G401 (cell line): Measurements from ENCODE around the gene SLC25A10. TPM values are rescaled to one million over a fixed set of nuclear protein-coding genes. Genes with fewer than 3 reads are reported as not detected.

Experiments
- DNase-seq: peaks from one replicate; pipeline ENCODE4 v3.0.0-alpha.2; 2015; ENCODE audit warnings: low spot score
- in situ Hi-C: cut with HindIII; loops from 2 replicates; pipeline ENCODE4 v1.10.0; 2016; ENCODE audit warnings: low sequenced_read_pairs, mixed read lengths
- total RNA-seq: library from RNA; depleted of rRNA; stranded (reverse); fragments of >200 nt; shearing (Covaris generic); gene quantifications from 2 replicates; pipeline ENCODE4 v1.2.3, GENCODE V29; 2014

Gene SLC25A10
- total RNA-seq, 1 experiment from 2014 or later: 73.9 TPM

DNA sequence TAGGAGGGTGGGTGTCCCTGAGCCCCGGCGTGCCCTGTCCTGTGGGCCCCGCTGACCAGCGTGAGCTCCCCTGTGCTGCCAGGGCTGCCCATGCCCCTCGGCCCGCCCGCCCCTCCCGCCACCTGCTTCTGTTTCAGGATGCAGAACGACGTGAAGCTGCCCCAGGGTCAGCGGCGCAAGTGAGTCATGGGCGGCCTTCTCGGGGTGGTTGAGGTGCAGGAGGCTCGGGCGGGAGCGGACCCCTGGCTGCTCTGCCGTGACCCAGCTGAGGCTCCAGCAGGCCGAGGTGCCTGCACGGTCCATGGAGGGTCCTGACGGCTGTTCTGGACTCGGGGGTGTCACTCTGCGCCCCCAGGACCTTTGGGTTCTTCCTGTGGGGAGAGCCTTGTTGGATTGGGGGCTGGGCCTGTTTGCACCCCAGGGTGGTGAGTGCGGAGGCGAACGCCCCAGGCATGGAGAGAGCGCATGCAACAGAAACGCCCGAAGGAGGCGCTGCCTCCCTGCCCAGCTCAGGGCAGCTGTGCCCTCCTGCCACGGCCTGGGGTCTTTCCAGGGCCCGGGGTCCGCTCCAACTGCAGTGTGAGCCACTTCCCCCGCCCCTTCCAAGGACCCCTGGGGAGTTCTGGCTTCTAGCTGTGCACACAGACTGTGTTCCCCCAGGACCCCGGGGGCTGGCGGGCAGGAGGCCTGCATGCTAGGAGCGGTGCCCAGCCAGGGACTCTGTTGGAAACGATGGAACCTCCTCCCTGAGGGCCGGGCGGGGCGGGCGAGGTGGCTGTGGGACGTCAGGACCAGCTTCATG lies 4.0 kb downstream of the SLC25A10 start:
- in situ Hi-C loops: no loop called here
- DNase-seq: no peak

DNA sequence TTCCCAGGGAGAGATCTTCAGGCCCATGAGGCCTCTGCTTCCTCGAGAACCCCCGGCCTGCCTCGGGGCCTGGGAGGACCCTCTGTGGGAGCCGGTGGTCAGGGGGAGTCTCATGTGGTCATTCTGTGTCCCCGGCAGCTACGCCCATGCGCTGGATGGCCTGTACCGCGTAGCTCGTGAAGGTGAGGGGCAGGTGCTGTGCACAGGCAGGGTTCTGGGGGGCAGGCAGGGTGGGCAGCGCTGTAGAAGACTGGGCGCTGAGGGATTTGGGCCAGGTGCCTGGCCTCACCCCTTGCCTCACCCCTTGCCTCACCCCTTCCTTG lies 4.6 kb downstream of the SLC25A10 start:
- in situ Hi-C loops: no loop called here
- no peak for DNase-seq

DNA sequence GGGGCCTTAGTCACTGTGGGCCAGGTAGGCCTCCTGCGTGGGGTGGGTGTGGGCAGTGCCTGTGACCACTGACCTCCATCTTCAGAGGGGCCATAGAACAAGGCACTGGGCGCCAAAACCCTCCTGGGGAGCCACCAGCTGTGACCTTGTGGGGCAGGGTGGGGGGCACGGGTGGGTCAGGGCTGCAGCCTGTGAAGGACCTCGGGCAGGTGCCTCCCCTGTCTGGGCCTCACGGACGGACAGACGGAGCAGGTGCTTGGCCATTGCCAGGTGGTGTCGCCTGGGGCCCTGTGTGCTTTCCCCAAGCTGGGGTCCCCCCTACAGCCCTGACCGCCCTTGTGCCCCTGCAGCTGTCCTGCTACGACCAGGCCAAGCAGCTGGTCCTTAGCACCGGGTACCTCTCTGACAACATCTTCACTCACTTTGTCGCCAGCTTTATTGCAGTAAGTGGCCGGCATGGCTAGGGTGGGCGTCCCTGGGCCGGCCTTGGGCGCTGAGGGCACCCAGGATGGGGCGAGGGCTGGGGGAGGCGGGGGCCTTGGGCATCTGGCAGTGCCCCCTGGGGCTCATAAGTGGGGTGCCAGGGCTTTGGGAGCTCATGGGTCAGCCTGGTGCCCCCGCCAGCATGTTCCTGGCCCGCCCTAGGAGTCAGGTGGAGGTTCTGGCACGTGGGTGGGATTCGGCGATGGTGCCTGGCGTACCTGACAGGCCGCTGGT lies 5.1 kb downstream of the SLC25A10 start:
- in situ Hi-C loops: no loop called here
- no peak for DNase-seq

DNA sequence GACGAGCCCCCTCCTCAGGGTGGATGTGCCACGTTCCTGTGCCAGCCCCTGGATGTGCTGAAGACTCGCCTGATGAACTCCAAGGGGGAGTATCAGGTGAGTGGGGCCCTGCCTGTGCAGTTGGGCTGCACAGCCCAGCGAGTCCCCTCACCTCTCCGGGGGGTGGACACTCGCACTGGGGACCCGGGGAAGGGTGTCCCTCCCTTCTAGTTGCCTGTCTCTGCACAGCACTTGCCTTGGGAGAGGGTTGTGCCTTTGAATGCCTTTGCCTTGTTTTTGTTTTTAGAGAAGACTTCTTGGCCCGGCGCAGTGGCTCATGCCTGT lies 5.6 kb downstream of the SLC25A10 start:
- in situ Hi-C loops: no loop called here
- DNase-seq: no peak

DNA sequence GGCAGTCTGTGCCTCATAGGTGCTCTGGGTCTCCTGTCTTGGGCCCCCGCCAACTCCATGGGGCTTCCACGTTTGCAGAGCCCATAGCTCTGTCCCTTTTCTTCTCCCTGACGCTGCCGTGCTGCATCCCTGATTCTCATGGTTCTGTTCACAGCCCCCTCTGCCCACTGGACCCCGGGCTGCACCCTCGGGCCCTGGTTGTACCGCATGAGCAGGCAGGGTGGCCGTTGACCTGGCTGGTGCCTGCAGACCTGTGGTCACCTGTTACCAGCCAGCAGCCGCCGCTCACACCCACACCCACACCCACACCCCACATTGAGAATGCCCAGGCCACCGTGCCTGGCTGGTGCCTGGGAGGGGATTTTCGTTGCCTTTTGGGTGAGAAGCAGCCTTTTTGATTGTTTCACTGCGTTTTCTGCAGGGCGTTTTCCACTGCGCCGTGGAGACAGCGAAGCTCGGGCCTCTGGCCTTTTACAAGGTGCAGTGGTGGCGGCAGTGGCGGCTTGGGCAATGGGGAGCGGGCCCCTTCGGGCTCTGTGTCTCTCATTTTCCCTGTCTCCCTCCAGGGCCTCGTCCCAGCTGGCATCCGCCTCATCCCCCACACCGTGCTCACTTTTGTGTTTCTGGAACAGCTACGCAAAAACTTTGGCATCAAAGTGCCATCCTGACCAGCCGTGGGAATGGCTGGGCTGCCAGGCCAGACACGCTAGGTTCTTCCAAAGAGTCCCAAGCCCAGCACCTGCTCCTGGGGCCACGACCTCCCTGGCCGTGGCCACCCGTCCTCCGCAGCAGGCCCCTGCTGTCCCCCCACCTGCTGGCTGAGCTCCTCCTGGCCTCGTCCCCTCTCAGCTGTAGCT lies 7.6 kb downstream of the SLC25A10 start:
- in situ Hi-C loops: no loop called here
- DNase-seq: no peak

DNA sequence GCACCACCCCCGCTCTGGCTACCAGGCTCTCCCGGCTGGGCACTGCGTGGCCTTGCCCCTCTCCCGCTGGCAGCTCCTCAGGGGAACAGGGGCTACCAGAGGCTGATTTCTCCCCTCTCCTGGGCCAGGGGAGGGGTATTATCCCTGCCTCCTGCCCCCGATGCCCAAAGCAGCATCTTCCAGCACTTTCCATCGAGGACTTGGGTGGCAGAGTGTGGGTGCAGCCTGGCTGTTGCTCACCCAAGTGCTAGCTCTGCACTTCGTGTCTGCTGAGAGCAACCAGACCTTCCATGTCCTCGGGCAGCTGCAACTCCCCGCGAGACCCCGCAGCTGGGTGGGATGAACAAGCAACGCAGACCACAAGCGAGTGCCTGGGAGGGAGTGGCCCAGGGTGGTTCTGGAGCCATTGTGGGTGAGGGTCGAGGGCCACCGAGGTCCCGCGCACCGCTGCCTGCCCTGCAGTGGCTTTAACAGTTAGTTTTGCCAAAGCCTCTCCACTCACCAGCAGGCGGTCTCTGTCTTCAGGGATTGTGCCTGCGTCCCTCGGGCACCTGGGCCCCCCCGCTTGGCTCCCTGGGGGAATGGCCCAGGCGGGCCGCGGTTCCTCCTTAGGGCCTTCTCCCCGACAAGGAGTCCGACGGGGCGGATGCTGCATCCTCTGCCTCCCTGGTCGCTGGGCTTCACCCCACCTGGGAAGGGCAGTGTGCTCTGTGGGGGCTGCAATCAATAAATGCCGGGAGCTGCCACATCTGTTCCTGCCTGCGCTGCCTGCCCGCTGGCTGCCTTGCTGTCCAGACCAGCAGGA lies 8.4 kb downstream of the SLC25A10 start:
- DNase-seq: no peak

DNA sequence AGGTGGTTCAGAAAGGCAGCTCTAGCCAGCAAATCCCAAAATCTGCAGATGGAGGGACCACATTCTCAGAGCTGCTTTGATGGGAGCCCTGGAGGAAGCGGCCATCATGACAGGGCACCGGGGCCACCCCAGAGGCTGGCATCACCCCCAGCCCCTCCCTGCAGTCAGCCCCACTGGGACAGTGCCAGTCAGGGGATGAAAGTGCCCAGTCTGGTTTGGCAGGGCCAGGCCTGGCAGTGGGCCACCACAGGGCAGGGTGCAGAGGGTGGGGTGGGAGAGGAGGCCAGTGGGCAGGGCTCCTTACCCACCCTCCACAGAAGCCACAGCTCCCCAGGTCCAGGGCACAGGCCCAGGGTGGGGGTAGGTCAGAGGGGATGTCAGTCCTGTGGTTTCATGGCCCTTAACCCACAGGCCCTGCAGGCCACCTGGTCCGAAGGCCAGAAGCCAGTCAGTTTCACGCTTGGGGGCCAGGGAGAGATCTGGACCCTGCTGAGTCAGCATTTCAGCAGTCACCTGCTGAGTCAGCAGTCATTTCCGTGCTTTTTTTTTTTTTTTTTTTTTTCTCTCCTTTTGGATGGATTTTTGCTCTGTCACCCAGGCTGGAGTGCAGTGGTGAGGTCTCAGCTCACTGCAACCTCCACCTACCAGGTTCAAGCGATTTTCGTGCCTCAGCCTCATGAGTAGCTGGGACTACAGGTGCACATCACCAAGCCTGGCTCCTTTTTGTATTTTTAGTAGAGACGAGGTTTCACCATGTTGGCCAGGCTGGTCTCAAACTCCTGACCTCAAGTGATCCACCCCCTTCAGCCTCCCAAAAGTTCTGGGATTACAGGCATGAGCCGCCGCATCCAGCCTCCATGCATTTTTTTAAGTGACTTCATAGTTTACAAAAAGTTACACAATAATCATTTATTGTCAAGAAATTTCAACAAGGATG lies 10.4 kb downstream of the SLC25A10 start:
- DNase-seq: no peak
- in situ Hi-C loops: no loop called here

More for the DNA sequence above, 8.4 kb downstream of the SLC25A10 start:
- in situ Hi-C loops: no loop called here

DNA sequence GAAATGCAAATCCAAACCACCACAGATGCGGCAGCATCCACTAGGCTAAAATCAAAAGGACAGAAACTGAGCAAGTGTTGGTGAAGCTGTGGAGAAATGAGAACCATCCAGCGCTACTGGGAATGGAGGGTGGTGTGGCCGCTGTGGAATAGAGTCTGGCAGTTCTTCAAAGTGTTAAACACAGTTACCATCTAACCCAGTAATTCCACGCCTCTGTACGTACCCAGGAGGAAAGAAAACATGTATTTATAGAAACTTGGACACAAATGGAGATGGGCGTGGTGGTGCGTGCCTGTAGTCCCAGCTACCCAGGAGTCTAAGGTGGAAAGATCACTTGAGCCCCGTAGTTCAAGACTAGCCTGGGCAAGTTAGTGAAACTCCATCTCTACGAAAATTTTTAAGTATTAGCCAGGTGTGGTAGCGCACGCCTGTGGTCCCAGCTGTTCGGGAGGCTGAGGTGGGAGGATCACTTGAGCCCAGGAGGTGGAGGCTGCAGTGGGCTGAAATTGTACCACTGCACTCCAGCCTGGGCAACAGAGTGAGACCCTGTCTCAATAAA lies 11.6 kb downstream of the SLC25A10 start:
- DNase-seq: no peak
- in situ Hi-C loops: no loop called here

DNA sequence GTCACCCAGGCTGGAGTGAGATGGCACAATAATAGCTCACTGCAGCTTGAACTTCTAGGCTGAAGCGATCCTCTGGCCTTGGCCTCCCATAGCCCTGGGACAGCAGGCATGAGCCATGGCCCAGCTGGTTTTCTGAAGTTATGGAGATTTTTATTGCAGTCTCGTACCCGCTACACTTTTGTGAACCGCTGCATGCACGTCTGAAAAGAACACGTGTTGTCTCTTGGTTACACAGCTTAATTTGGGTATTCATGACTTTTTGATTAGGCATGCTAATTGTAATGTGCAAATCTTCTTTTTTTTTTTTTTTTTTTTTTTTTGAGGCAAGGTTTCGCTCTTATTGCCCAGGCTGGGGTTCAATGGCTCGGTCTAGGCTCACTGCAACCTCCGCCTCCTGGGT lies 13.4 kb downstream of the SLC25A10 start:
- in situ Hi-C loops: no loop called here

DNA sequence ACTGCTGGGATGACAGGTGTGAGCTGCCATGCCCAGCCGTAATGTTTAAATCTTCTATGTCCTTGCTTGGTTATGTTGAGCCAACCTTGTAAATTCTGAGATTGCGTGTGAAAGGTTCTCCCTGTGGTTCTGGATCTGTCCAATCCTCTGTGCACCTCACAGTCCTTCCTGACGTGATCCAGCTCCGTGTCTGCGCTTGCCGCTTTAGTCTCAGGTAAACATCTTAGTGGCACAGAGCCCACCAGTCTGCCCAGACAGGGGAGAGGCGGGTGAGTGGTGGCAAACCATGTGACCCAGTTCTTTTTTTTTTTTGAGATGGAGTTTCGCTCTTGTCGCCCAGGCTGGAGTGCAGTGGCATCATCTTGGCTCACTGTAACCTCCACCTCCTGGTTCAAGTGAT lies 13.9 kb downstream of the SLC25A10 start:
- DNase-seq: no peak
- in situ Hi-C loops: no loop called here

More for the DNA sequence above, 13.4 kb downstream of the SLC25A10 start:
- no peak for DNase-seq

DNA sequence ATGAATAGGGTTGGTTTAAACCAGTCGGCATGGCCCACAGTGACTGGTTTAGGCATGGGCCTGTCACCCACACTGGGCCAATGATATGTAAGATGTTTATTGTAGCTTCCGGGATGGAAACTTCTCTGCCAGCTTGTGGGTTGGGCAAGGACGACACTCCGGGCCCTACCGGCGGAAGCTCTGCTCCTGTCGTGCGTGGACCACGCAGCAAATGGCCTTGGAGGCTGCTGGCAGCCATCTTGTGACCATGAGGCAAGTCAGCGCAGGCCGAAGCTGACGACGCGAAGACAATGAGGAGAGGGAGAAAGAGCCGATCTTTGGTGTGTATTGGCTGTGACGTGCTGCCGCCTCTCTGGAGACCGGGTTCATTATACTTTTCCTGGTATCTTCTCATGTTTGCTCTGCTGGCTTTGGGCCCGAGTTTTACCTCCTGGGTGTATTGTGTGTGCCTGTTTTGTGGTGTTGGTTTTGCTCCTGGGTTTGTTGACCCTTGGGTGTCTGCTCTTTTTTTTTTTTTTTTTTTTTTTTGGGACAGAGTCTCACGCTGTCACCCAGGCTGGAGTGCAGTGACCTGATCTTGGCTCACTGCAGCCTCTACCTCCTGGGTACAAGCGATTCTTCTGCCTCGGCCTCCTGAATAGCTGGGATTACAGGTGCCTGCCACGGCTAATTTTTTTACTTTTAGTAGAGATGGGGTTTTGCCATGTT lies 15.4 kb downstream of the SLC25A10 start:
- in situ Hi-C loops: no loop called here
- no peak for DNase-seq

DNA sequence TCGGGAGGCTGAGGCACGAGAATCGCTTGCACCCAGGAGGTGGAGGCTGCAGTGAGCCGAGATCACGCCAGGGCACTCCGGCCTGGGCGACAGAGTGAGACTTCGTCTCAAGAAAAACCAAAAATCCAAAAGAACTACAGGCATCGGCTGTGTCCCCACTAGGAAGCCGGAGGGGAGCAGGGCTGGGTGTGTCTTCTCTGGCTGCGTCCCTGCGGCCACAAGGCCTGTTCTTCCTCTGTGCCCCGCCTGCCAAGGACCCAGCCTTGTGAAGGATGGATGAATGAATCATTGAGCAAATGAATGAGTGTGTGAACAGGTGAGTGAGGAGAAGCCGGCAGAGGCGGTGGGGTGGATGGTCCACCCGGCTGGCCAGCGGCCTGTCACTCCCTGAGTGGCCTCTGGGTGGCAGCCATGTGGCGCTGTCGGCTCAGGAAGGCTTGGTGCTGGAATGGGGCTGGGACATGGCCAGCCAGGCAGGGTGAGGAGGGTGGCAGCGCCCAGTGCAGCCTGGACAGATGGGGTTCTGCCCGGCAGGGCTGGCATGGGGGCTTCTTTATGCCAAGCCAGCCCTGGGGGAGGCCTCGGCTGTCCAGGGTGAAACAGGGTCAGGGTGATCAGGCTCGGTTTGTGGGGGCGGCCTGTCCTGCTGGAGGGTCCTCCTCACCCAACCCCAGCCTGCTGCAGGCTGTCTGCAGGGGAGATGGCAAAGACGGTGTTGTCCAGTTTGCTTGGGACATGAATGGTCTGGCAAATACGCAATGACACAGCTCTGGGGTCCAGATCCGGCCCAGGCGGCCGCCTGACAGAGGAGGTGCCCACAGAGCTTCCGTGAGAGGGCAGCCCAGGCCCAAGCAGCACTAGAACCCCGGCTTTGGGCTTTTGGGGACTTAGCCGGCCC lies 21.7 kb downstream of the SLC25A10 start:
- peak; percentile 88 for DNase-seq
- in situ Hi-C loops: no loop called here

DNA sequence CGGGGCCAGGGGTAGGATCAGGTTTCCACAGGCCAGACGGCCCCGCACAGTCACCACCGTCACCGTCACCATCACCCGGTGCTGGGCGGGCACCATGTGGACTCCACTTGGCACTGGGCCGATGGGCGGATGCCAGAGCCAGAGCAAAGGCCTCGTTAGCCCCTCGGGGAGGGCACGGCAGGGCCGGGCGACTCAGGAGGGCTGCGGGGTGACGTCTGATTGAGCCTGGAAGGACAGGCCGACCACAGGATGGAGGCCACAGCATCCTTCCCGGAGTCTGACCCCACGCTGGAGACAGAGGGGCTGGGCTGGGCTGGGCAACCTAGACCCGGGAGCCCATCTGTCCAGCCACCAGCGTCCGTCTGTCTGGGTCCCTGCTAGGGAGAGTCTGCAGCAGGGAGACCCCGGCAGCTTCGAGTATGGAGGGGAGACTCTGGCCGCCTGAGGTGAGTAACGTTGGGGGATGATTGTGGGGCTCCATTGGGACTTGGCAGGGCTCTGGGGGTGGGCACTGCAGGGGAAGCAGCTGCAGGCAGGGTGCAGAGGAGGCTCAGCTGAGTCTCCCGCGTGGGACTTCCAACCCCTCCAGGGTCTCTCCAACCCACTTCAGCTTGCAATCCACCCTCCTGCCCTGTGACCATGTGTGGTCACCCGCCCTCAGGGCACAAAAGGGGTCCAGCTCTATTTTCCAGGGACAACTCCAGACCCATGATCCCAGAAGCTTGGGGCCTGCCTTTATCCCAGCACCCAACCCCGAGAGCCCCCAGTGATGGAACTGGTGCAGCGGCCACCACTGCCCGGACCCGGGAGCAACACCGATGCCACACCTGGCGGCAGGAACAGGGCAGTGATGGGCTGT lies 22.6 kb downstream of the SLC25A10 start:
- no peak for DNase-seq
- in situ Hi-C loops: no loop called here

DNA sequence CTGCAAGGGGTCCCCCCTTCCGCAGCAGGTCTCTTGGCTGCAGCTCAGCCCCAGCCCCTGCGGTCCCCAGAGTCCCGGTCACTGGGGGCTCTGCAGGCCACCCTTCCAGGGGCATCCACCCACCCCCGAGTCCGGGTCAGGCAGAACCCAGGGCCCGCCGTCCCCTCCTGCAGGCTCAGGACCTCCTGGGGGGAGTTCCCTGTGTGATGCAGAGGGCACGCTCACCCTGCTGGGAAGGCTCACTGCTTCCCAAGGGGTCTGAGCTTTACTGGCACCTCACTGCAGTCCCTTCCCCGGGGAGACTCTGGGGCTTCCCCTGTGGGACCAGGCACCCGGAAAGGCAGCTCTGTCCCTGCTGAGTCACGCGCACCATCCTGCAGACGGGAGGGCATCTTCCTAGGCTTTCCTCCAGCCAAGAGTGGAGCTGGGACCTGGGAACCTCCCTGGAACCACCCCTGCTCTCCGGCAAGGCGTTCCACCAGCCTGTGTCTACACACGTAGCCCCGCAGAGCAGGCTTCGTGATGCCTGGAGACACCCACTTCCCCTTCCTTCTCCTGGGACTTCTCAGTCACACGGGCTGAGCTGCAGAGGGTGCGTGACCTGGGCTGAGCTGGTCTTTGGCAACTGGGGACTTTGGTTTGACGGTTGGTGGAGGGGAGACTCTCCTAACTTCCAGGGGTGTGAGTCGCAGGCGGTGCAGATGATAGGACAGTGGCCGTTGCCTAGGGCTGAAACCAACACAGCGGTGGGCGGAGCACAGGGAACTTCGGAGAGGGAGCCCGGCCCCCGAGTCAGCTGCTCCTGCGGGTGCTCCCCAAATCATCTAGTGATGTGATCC lies 23.4 kb downstream of the SLC25A10 start:
- DNase-seq: no peak
- in situ Hi-C loops: no loop called here
